H9 (cell line): Measurements from ENCODE around the gene OMA1. TPM values are rescaled to one million over a fixed set of nuclear protein-coding genes. Genes with fewer than 3 reads are reported as not detected.

ENCODE experiments used
- DNase-seq: peaks from one replicate; pipeline ENCODE4 v3.0.0-alpha.2; 2017
- H2AFZ ChIP-seq: one replicate; pipeline ENCODE4 v1.6.1; 2013; ENCODE audit warnings: mild to moderate bottlenecking, low read length, control low read depth, moderate library complexity
- H2AK5ac ChIP-seq: 2 replicates; pipeline ENCODE4 v1.6.1; 2013; ENCODE audit warnings: low read length, control low read depth, mixed read lengths; ENCODE audit not compliant: insufficient read length
- H2BK120ac ChIP-seq: one replicate; pipeline ENCODE4 v1.6.1; 2013; ENCODE audit warnings: low read depth, mild to moderate bottlenecking, low read length, control low read depth, inconsistent platforms; ENCODE audit not compliant: poor library complexity, severe bottlenecking
- H2BK12ac ChIP-seq: 2 replicates; pipeline ENCODE4 v1.6.1; 2013; ENCODE audit warnings: low read length, control low read depth, mixed read lengths, low read depth; ENCODE audit not compliant: insufficient read length
- H2BK15ac ChIP-seq: 2 replicates; pipeline ENCODE4 v1.6.1; 2013; ENCODE audit warnings: low read depth, low read length, control low read depth
- H2BK20ac ChIP-seq: one replicate; pipeline ENCODE4 v1.6.1; 2013; ENCODE audit warnings: low read depth, mild to moderate bottlenecking, low read length, control low read depth, inconsistent platforms; ENCODE audit not compliant: poor library complexity, severe bottlenecking
- H2BK5ac ChIP-seq: 2 replicates; pipeline ENCODE4 v1.6.1; 2013; ENCODE audit warnings: low read length, control low read depth, mixed read lengths; ENCODE audit not compliant: insufficient read length
- H3K14ac ChIP-seq: 2 replicates; pipeline ENCODE4 v1.6.1; 2013; ENCODE audit warnings: low read length, control low read depth; ENCODE audit not compliant: insufficient read depth
- H3K18ac ChIP-seq: 2 replicates; pipeline ENCODE4 v1.6.1; 2013; ENCODE audit warnings: low read depth, mild to moderate bottlenecking, mixed read lengths, low read length, control low read depth; ENCODE audit not compliant: insufficient read length
- H3K23ac ChIP-seq: 2 replicates; pipeline ENCODE4 v1.6.1; 2013; ENCODE audit warnings: low read length, control low read depth, mixed read lengths, low read depth; ENCODE audit not compliant: insufficient read length
- H3K23me2 ChIP-seq: 2 replicates; pipeline ENCODE4 v1.6.1; 2013; ENCODE audit warnings: low read depth, mild to moderate bottlenecking, mixed read lengths, low read length, control low read depth; ENCODE audit not compliant: insufficient read length, poor library complexity, severe bottlenecking
- H3K27ac ChIP-seq: 2 replicates; pipeline ENCODE4 v1.5.1; 2013; ENCODE audit warnings: low read length, control low read depth, mixed read lengths, low read depth; ENCODE audit not compliant: insufficient read length
- H3K27me3 ChIP-seq: 2 replicates; pipeline ENCODE4 v1.6.1; 2013; ENCODE audit warnings: low read length, control low read depth, inconsistent platforms; ENCODE audit not compliant: insufficient read depth
- H3K4ac ChIP-seq: 2 replicates; pipeline ENCODE4 v1.6.1; 2013; ENCODE audit warnings: low read depth, mild to moderate bottlenecking, control low read depth, inconsistent platforms, low read length, moderate library complexity
- H3K4me1 ChIP-seq: 2 replicates; pipeline ENCODE4 v1.6.1; 2013; ENCODE audit warnings: low read length, control low read depth, inconsistent platforms; ENCODE audit not compliant: insufficient read depth
- H3K4me2 ChIP-seq: 2 replicates; pipeline ENCODE4 v1.6.1; 2013; ENCODE audit warnings: low read length, control low read depth, mixed read lengths; ENCODE audit not compliant: insufficient read length, insufficient read depth
- H3K56ac ChIP-seq: 2 replicates; pipeline ENCODE4 v1.6.1; 2013; ENCODE audit warnings: low read depth, mild to moderate bottlenecking, mixed read lengths, low read length, control low read depth; ENCODE audit not compliant: insufficient read length
- H3K79me1 ChIP-seq: 2 replicates; pipeline ENCODE4 v1.6.1; 2013; ENCODE audit warnings: low read depth, mild to moderate bottlenecking, moderate library complexity, low read length, control low read depth, inconsistent platforms; ENCODE audit not compliant: insufficient read depth, poor library complexity, severe bottlenecking
- H3K79me2 ChIP-seq: 2 replicates; pipeline ENCODE4 v1.6.1; 2013; ENCODE audit warnings: low read length, control low read depth, inconsistent platforms; ENCODE audit not compliant: insufficient read depth
- H3K9ac ChIP-seq: 2 replicates; pipeline ENCODE4 v1.6.1; 2013; ENCODE audit warnings: low read length, control low read depth, mixed read lengths; ENCODE audit not compliant: insufficient read length; ENCODE audit errors: extremely low read depth
- H3K9me3 ChIP-seq: one replicate; pipeline ENCODE4 v1.6.1; 2013; ENCODE audit warnings: low read depth, low read length, inconsistent platforms; ENCODE audit not compliant: control insufficient read depth
- H3T11ph ChIP-seq: one replicate; pipeline ENCODE4 v1.6.1; 2013; ENCODE audit warnings: mild to moderate bottlenecking, low read length, control low read depth, inconsistent platforms
- H4K20me1 ChIP-seq: one replicate; pipeline ENCODE4 v1.6.1; 2013; ENCODE audit not compliant: control insufficient read depth, insufficient read length, insufficient read depth
- H4K5ac ChIP-seq: 2 replicates; pipeline ENCODE4 v1.6.1; 2013; ENCODE audit warnings: low read depth, mild to moderate bottlenecking, mixed read lengths, low read length, control low read depth; ENCODE audit not compliant: insufficient read length
- H4K8ac ChIP-seq: replicated peaks from 2 replicates; pipeline ENCODE4 v1.6.1; 2013; ENCODE audit warnings: low read length, control low read depth, mixed read lengths, low read depth; ENCODE audit not compliant: insufficient read length
- H4K91ac ChIP-seq: 2 replicates; pipeline ENCODE4 v1.6.1; 2013; ENCODE audit warnings: low read depth, mild to moderate bottlenecking, moderate library complexity, mixed read lengths, low read length, control low read depth; ENCODE audit not compliant: insufficient read length
- H3K27ac Mint-ChIP-seq, 3 experiments: 2 replicates in 2 of 3; 3 replicates in 1 of 3; pipeline ENCODE4 v1.8.0; 2020 to 2021; ENCODE audit warnings: mixed read lengths in 3 of 3, mild to moderate bottlenecking in 1 of 3, moderate library complexity in 1 of 3
- H3K27me3 Mint-ChIP-seq: 2 replicates; pipeline ENCODE4 v1.8.0; 2021; ENCODE audit warnings: low read depth, mild to moderate bottlenecking, moderate library complexity, mixed read lengths
- H3K36me3 Mint-ChIP-seq, 3 experiments: 2 replicates in 2 of 3; 3 replicates in 1 of 3; pipeline ENCODE4 v1.8.0; 2020 to 2021; ENCODE audit warnings: low read depth in 3 of 3, mixed read lengths in 3 of 3; ENCODE audit not compliant: insufficient read depth in 1 of 3
- H3K4me1 Mint-ChIP-seq, 2 experiments: 2 replicates each; pipeline ENCODE4 v1.8.0; 2020; ENCODE audit warnings: mixed read lengths in 2 of 2
- H3K4me3 Mint-ChIP-seq, 2 experiments: 2 replicates in 1 of 2; 3 replicates in 1 of 2; pipeline ENCODE4 v1.8.0; 2020 to 2021; ENCODE audit warnings: mild to moderate bottlenecking in 2 of 2, mixed read lengths in 2 of 2, moderate library complexity in 1 of 2
- H3K9me3 Mint-ChIP-seq, 2 experiments: 2 replicates in 1 of 2; 3 replicates in 1 of 2; pipeline ENCODE4 v1.8.0; 2020; ENCODE audit warnings: mild to moderate bottlenecking in 2 of 2, mixed read lengths in 2 of 2, moderate library complexity in 1 of 2
- CTCF ChIP-seq: fragments of 200-600 bp; sonication (generic); conservative IDR thresholded peaks from 3 replicates; pipeline ENCODE4 v1.8.0; 2021; ENCODE audit warnings: antibody characterized with exemption, mild to moderate bottlenecking
- WGBS: extraction: QIAGEN DNeasy Blood & Tissue Kit; methylation state at CpG from one replicate; pipeline ENCODE4 v1.1.7; 2013; ENCODE audit warnings: missing lambda C conversion rate, low lambda C conversion rate, mixed read lengths; ENCODE audit not compliant: insufficient read length; ENCODE audit errors: extremely low coverage; 5-methylcytosine and 5-hydroxymethylcytosine counted together
- total RNA-seq: library from RNA; stranded (reverse); gene quantifications from 2 replicates; pipeline ENCODE4 v1.2.1, GENCODE V29; 2021

Gene OMA1
- total RNA-seq, 1 experiment from 2014 or later: 12.9 TPM

DNA sequence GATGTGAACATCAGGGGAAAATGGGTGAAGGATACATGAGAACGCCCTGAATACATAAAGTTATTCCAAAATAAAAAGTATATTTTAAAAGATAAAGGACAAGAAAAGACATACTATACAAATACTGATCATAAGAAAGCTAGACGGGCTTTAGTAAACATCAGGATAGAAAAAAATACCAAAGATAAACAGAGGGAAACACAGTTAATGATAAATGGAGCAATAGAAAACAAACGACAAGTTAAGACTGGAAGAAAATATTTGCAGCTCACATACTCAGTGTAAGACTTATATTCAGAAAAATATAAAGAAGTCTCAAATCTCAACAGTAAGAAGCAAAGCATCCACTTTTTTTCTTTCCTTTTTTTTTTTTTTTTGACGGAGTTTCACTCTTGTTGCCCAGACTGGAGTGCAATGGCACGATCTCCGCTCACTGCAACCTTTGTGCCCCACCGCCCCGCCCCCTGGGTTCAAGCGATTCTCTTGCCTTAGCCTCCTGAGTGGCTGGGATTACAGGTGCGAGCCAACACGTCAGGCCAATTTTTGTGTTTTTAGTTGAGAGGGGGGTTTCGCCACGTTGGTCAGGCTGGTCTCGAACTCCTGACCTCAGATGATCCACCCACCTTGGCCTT is 94.8 kb downstream of the OMA1 start:
- Histone ChIP-seq H2BK20ac (no peak overlapping the region), H4K5ac (no peak overlapping the region), H3K23ac (no peak overlapping the region), H2BK5ac (no peak overlapping the region), H3K56ac (no peak overlapping the region), H3K18ac (no peak overlapping the region), H4K8ac (no peak overlapping the region), H3K4me1 (peaks cover 5% of the 10 kb centered on the region; the same call in 1 of the 2 replicates), H3K4me2 (no peak overlapping the region), H2BK15ac (no peak overlapping the region), H3K27me3 (no peaks in the 10 kb centered on the region), H3K9me3 (no peaks in the 10 kb centered on the region), H3T11ph (no peak overlapping the region), H2AK5ac (no peak overlapping the region), H3K9ac (no peak overlapping the region), H2BK12ac (no peak overlapping the region), H3K27ac (no peak overlapping the region), H4K20me1 (no peaks in the 10 kb centered on the region), H2AFZ (no peak overlapping the region), H3K14ac (no peak overlapping the region), H4K91ac (no peak overlapping the region), H3K23me2 (no peaks in the 10 kb centered on the region), H3K79me2 (no peaks in the 10 kb centered on the region), H2BK120ac (no peak overlapping the region), H3K79me1 (no peaks in the 10 kb centered on the region), H3K4ac (no peak overlapping the region)
- peaks cover 18 to 26% of the 10 kb centered on the region in 2 experiments for H3K4me1 Mint-ChIP-seq
- no peaks in the 10 kb centered on the region for H3K36me3 Mint-ChIP-seq
- peaks cover 1% of the 10 kb centered on the region; the same call in 1 of the 2 replicates for H3K27me3 Mint-ChIP-seq
- DNase-seq: no peak
- H3K27ac Mint-ChIP-seq: no peak overlapping the region; a peak in 1 of 7 replicates
- no peak for TF ChIP-seq CTCF
- H3K9me3 Mint-ChIP-seq: no peaks in the 10 kb centered on the region
- no CpG with 5 or more reads among the region's 14 CpGs for WGBS
- H3K4me3 Mint-ChIP-seq: no peak overlapping the region
